Heart left ventricle (tissue), 16 donors: ENCODE results near the gene CDK6. TPM values are rescaled to one million over a fixed set of nuclear protein-coding genes. Genes with fewer than 3 reads are reported as not detected.

Source experiments
- ATAC-seq, 4 donors: fragments of 200-7000 bp; cut with Tn5 transposase; one replicate each; pipeline ENCODE4 v1.9.1; 2020 to 2022; ENCODE audit warnings: moderate library complexity in 4 of 4, mild to moderate bottlenecking in 3 of 4, moderate number of reproducible peaks in 1 of 4
- DNase-seq, 5 donors: peaks; one replicate each; pipeline ENCODE4 v3.0.0-alpha.2; 2020
- H3K27ac ChIP-seq, 12 donors: fragments of 200-600 bp; sonication (generic) in 4 of 12; one replicate each; pipeline versions ENCODE4 v1.5.0 to v1.8.0; 2016 to 2022; ENCODE audit warnings: mild to moderate bottlenecking in 2 of 12
- H3K27me3 ChIP-seq, 9 donors: fragments of 200-600 bp; sonication (generic) in 2 of 9; one replicate each; pipeline versions ENCODE4 v1.5.1 to v1.8.0; 2016 to 2022; ENCODE audit warnings: mild to moderate bottlenecking in 3 of 9
- H3K36me3 ChIP-seq, 9 donors: fragments of 200-600 bp; sonication (generic) in 2 of 9; one replicate each; pipeline versions ENCODE4 v1.5.0 to v1.8.0; 2018 to 2022; ENCODE audit warnings: mild to moderate bottlenecking in 2 of 9
- H3K4me1 ChIP-seq, 12 donors: fragments of 200-600 bp; sonication (generic) in 4 of 12; one replicate each; pipeline versions ENCODE4 v1.5.0 to v1.8.0; 2016 to 2022; ENCODE audit warnings: mild to moderate bottlenecking in 3 of 12
- H3K4me3 ChIP-seq, 12 donors: fragments of 200-600 bp; sonication (generic) in 4 of 12; one replicate each; pipeline versions ENCODE4 v1.5.0 to v1.8.0; 2017 to 2022; ENCODE audit warnings: mild to moderate bottlenecking in 9 of 12, moderate library complexity in 4 of 12
- H3K9me3 ChIP-seq, 12 donors: fragments of 200-600 bp; sonication (generic) in 4 of 12; one replicate each; pipeline versions ENCODE4 v1.5.0 to v1.8.0; 2016 to 2022; ENCODE audit warnings: mild to moderate bottlenecking in 1 of 12
- CTCF ChIP-seq, 12 donors: fragments of 200-600 bp; sonication (generic) in 4 of 12; IDR thresholded peaks; one replicate each; pipeline versions ENCODE4 v1.5.0 to v1.8.0; 2018 to 2022; ENCODE audit warnings: antibody characterized with exemption in 12 of 12, mild to moderate bottlenecking in 5 of 12
- POLR2A ChIP-seq, 2 donors: fragments of 450-650 bp; IDR thresholded peaks; one replicate each; pipeline ENCODE4 v1.6.1; 2017; ENCODE audit warnings: antibody characterized with exemption in 2 of 2, mild to moderate bottlenecking in 2 of 2, moderate library complexity in 2 of 2
- WGBS, 4 donors: extraction: QIAGEN DNeasy Blood & Tissue Kit in 2 of 4; methylation state at CpG; one replicate each; pipeline versions ENCODE4 v1.1.5 to v1.1.7; 2013 to 2018; 5-methylcytosine and 5-hydroxymethylcytosine counted together
- intact Hi-C, 10 donors: fragments of 100-400 bp; cut with DNase I; formaldehyde crosslinking; loops; one replicate each; pipeline versions ENCODE4 v1.11.1 to v1.14.2; 2022
- polyA plus RNA-seq, 2 donors: library from polyadenylated mRNA; stranded (reverse); fragments of 200-250 nt; gene quantifications; one replicate each; pipeline ENCODE4 v1.2.3, GENCODE V29; 2013
- total RNA-seq, 9 donors: library from RNA; depleted of rRNA in 2 of 9; stranded (reverse); fragments of >200 nt in 2 of 9; fragmentation: NEBNext Ultra II Directional in 3 of 9; extraction: Animal tissue kit (Norgen Biotek cat#: 25700) in 3 of 9; gene quantifications; one replicate each; pipeline versions ENCODE4 v1.1.0 to v1.2.4, GENCODE V29; 2016 to 2023
- donor health status: ischemic (EF 13 %, LVEDD 7.1; RV severe dilation, severe dysfunction).
- donor health status: healthy with polysubstance abuse.
- donor health status: DM: no; HTN: yes; CAD: no.
- donor health status: DM: no; HTN: no; CAD: no.
- donor health status: ischemic (EF 25% LVEDD 6.9; RV normal size, moderate dysfunction).
- donor health status: ischemic (EF 25% LVEDD 5.7; RV mildly dilated, moderate dysfunction).
- donor health status: healthy.
- donor health status: DM: yes; HTN: yes; CAD: no.
- donor health status: ischemic (EF 35%, LVEDD 5.7; RV mildly dilated, moderate dysfunction).
- donor health status: nonischemic (EF 11% LVEDD 7.7; RV severe dilation, severe dysfunction).
- donor health status: DM: yes; HTN: yes; CAD: no.
- donor health status: PGD.
- donor health status: ischemic (EF 29% LVEDD 5.4; RV normal size, mild dysfunction).
- donor health status: nonischemic (EF 23%, LVEDD 6.1; RV moderate dilation, normal function).

CDK6 gene
- total and polyA plus RNA-seq, 11 donors: 2.2 to 40.5 (median 18.7) TPM

GRCh38 chr7:92717993-92718716 lies 118.2 kb downstream of the CDK6 start:
- peak; percentile 43 to 71 (median 64) for DNase-seq

GRCh38 chr7:92717623-92717992 lies 118.8 kb downstream of the CDK6 start:
- no peaks in the 10 kb centered on the region for H3K9me3 ChIP-seq
- H3K27ac ChIP-seq: peak overlapping the region in 11 of 12 donors; percentile 83 to 93 (median 90)
- peak overlapping the region in 10 of 12 donors; percentile 24 to 59 (median 48) for H3K4me3 ChIP-seq
- H3K27me3 ChIP-seq: no peaks in the 10 kb centered on the region
- peaks cover 0 to 43% (median 14%) of the 10 kb centered on the region in 12 donors for H3K4me1 ChIP-seq
- 47 to 64% (median 52%) methylated on average over 7 of the region's 7 CpGs for WGBS, 4 donors
- intact Hi-C loops: loop anchor here in 3 of 10 donors (5.0 kb wide), 2 partner anchors 65 to 115 kb away; no protein-coding TSS in a partner anchor
- ATAC-seq (no peak), DNase-seq (no peak)
- TF ChIP-seq POLR2A (IDR thresholded peaks at IDR 0.05): no peak
- no peak for TF ChIP-seq CTCF (IDR thresholded peaks at IDR 0.05)
- H3K36me3 ChIP-seq: no peaks in the 10 kb centered on the region

More at GRCh38 chr7:92717993-92718716, 118.2 kb downstream of the CDK6 start:
- H3K9me3 ChIP-seq: no peaks in the 10 kb centered on the region
- H3K4me3 ChIP-seq: peak overlapping the region in 11 of 12 donors; percentile 24 to 59 (median 44)
- ATAC-seq: peak; percentile 76 to 92 (median 83)
- H3K27me3 ChIP-seq: no peaks in the 10 kb centered on the region
- WGBS, 4 donors: 46 to 61% (median 51%) methylated on average over 18 of the region's 18 CpGs
- TF ChIP-seq POLR2A (IDR thresholded peaks at IDR 0.05): no peak
- TF ChIP-seq CTCF (IDR thresholded peaks at IDR 0.05): no peak
- no peaks in the 10 kb centered on the region for H3K36me3 ChIP-seq
- intact Hi-C loops: loop anchor here in 3 of 10 donors (5.0 kb wide), 2 partner anchors 64 to 114 kb away; no protein-coding TSS in a partner anchor
- peak overlapping the region; percentile 66 to 93 (median 90) for H3K27ac ChIP-seq
- H3K4me1 ChIP-seq: peaks cover 0 to 49% (median 18%) of the 10 kb centered on the region in 12 donors

GRCh38 chr7:92716825-92717580 lies 119.4 kb downstream of the CDK6 start:
- 90 to 92% (median 90%) methylated on average over 4 of the region's 4 CpGs for WGBS, 4 donors
- Histone ChIP-seq H3K9me3 (no peaks in the 10 kb centered on the region), H3K27ac (peak overlapping the region in 11 of 12 donors; percentile 83 to 93 (median 90)), H3K36me3 (no peaks in the 10 kb centered on the region), H3K4me3 (peak overlapping the region in 9 of 12 donors; percentile 24 to 59 (median 44)), H3K4me1 (peaks cover 0 to 40% (median 9%) of the 10 kb centered on the region in 12 donors), H3K27me3 (no peaks in the 10 kb centered on the region)
- DNase-seq (no peak), ATAC-seq (no peak)
- TF ChIP-seq CTCF (IDR thresholded peaks at IDR 0.05) (no peak), POLR2A (IDR thresholded peaks at IDR 0.05) (no peak)
- intact Hi-C loops: loop anchor here in 3 of 10 donors (5.0 kb wide), 2 partner anchors 65 to 115 kb away; no protein-coding TSS in a partner anchor

- H3K36me3 ChIP-seq: no peaks in the 10 kb centered on the region
- DNase-seq: no peak
- peak overlapping the region in 4 of 12 donors; percentile 90 to 93 (median 90) for H3K27ac ChIP-seq
- H3K27me3 ChIP-seq: no peaks in the 10 kb centered on the region
- H3K4me1 ChIP-seq: peaks cover 0 to 34% (median 8%) of the 10 kb centered on the region in 12 donors
- intact Hi-C loops: loop anchor here in 3 of 10 donors (5.0 kb wide), 2 partner anchors 66 to 116 kb away; no protein-coding TSS in a partner anchor
- TF ChIP-seq CTCF (IDR thresholded peaks at IDR 0.05) (no peak), POLR2A (IDR thresholded peaks at IDR 0.05) (no peak)
- no peak for ATAC-seq
- no peak overlapping the region for H3K4me3 ChIP-seq
- 79 to 82% (median 81%) methylated on average over 2 of the region's 2 CpGs for WGBS, 4 donors
- no peaks in the 10 kb centered on the region for H3K9me3 ChIP-seq
Measured at GRCh38 chr7:92715963-92716362, 120.4 kb downstream of the CDK6 start.
